ENCODE measurements around the gene RBM39. TPM values are rescaled to one million over a fixed set of nuclear protein-coding genes. Genes with fewer than 3 reads are reported as not detected.

RBM39 gene
- total and polyA plus RNA-seq, 2 of the 13 experiments (the other 11 are each of a cell fraction or from before 2014, with no cell fraction given): 788 to 920 TPM

- TF ChIP-seq NR2F1 (CRISPR knock-in tag; IDR thresholded peaks at IDR 0.05): peak in 1 of 2 experiments; percentile 85; a peak in 2 of 4 replicates
- TF ChIP-seq SP5 (CRISPR knock-in tag; IDR thresholded peaks at IDR 0.05; ENCODE audit: borderline replicate concordance, low read depth): no peak
- peak; percentile 1; the same call in 1 of the 2 replicates for TF ChIP-seq MIXL1 (CRISPR knock-in tag; IDR thresholded peaks at IDR 0.05)
- TF ChIP-seq ZNF629 (CRISPR knock-in tag; conservative IDR thresholded peaks at IDR 0.05): peak; percentile 61; the same call in 1 of the 2 replicates
- no peak for TF ChIP-seq CENPT (CRISPR knock-in tag; IDR thresholded peaks at IDR 0.05; ENCODE audit: low read depth)
- no peak for TF ChIP-seq DBP (CRISPR knock-in tag; IDR thresholded peaks at IDR 0.05; ENCODE audit: not compliant biosample characterization)
- peak; percentile 80; the same call in 1 of the 2 replicates for TF ChIP-seq ZNF605 (CRISPR knock-in tag; IDR thresholded peaks at IDR 0.05)
- no peak for TF ChIP-seq ZNF839 (CRISPR knock-in tag; IDR thresholded peaks at IDR 0.05; ENCODE audit: borderline replicate concordance)
- no peak; the same call in 1 of the 2 replicates for TF ChIP-seq SMARCE1 (IDR thresholded peaks at IDR 0.05; ENCODE audit: borderline replicate concordance)
- peak; percentile 67; the same call in 1 of the 2 replicates for TF ChIP-seq ZNF430 (CRISPR knock-in tag; IDR thresholded peaks at IDR 0.05)
- TF ChIP-seq ZNF331 (CRISPR knock-in tag; IDR thresholded peaks at IDR 0.05): peak; percentile 73
- TF ChIP-seq JUN (CRISPR knock-in tag; IDR thresholded peaks at IDR 0.05): 0 out of 2 replicates have a peak, but pooled peaks have one; percentile 79
- peak; percentile 51; the same call in 1 of the 2 replicates for TF ChIP-seq PRDM10 (CRISPR knock-in tag; IDR thresholded peaks at IDR 0.05; ENCODE audit: low read depth)
- TF ChIP-seq ZFY (CRISPR knock-in tag; IDR thresholded peaks at IDR 0.05): peak; percentile 46
- TF ChIP-seq ZNF609 (CRISPR knock-in tag; IDR thresholded peaks at IDR 0.05; ENCODE audit: borderline replicate concordance): peak; percentile 40; the same call in 1 of the 2 replicates
- no peak for TF ChIP-seq DR1 (CRISPR knock-in tag; IDR thresholded peaks at IDR 0.05)
- peak; percentile 77 for TF ChIP-seq MED1 (CRISPR knock-in tag; IDR thresholded peaks at IDR 0.05)
- peak; percentile 75; the same call in 1 of the 2 replicates for TF ChIP-seq SMAD3 (CRISPR knock-in tag; IDR thresholded peaks at IDR 0.05)
Measured at GRCh38 chr20:35695245-35695749, 46.8 kb downstream of the RBM39 start (continued).
